ENCODE results near the gene MFAP1.

MFAP1 gene

GRCh38 chr15:43775411-43775965, 49.0 kb downstream of the MFAP1 start:
- DNase-seq = peak; percentile 27

GRCh38 chr15:43774062-43774461, 50.4 kb downstream of the MFAP1 start:
- DNase-seq = no peak

- no peak for DNase-seq
These were observed 51.9 kb downstream of the MFAP1 start for GRCh38 chr15:43772624-43773023.

GRCh38 chr15:43771816-43772215, 52.7 kb downstream of the MFAP1 start:
- no peak for DNase-seq

- no peak for DNase-seq
These were observed 54.8 kb downstream of the MFAP1 start for GRCh38 chr15:43769584-43770228.

- DNase-seq = no peak
These were observed 60.6 kb downstream of the MFAP1 start for GRCh38 chr15:43763819-43764446.

GRCh38 chr15:43762824-43763223, 61.7 kb downstream of the MFAP1 start:
- no peak for DNase-seq

Measured in NCI-H2029 treated with DMSO at 0.1 percent for 48 hours (cell line).